HCT116 (cell line): ENCODE measurements around the gene PTTG2. TPM values are rescaled to one million over a fixed set of nuclear protein-coding genes. Genes with fewer than 3 reads are reported as not detected.

Source experiments
- ATAC-seq: fragments of 200-7000 bp; cut with Tn5 transposase; 2 replicates; pipeline ENCODE4 v1.9.1; 2020; ENCODE audit warnings: mild to moderate bottlenecking, moderate library complexity
- BruUV-seq: library from RNA; stranded (reverse); fragments of 400-500 nt; replicated peaks from 2 replicates; lab custom pipeline; 2021; lab: Mats Ljungman, UMichigan
- CTCF ChIA-PET: fragments of 300-600 bp; sonication (Branson Sonifier 250); formaldehyde crosslinking; loops from one replicate; lab custom pipeline; 2021; ENCODE audit warnings: antibody characterized with exemption; lab: Charles Lee
- POLR2A ChIA-PET: fragments of 300-600, 350-600 bp; sonication (Branson Sonifier 250); formaldehyde crosslinking; loops from one replicate; lab custom pipeline; 2021; ENCODE audit warnings: antibody characterized with exemption; lab: Charles Lee
- RAD21 ChIA-PET, 2 experiments: fragments of 300-600 bp; sonication (Branson Sonifier 250); formaldehyde crosslinking; loops; one replicate each; lab custom pipeline; 2023; ENCODE audit warnings: low total read pairs in 2 of 2; ENCODE audit not compliant: uncharacterized antibody in 2 of 2, unreplicated experiment in 2 of 2, low non-redundant PET in 1 of 2; lab: Charles Lee
- DNase-seq: peaks from one replicate; pipeline ENCODE4 v3.0.0-alpha.2; 2010; ENCODE audit warnings: low read depth, low spot score
- H2AFZ ChIP-seq: fragments of 200-600 bp; shearing (Covaris generic), sonication (generic); 2 replicates; pipeline ENCODE4 v1.6.1; 2017; ENCODE audit warnings: low read depth, mixed run types, mixed read lengths, antibody characterized with exemption, low read length; ENCODE audit not compliant: poor library complexity, severe bottlenecking
- H3K27ac ChIP-seq: 2 replicates; pipeline ENCODE4 v1.5.1; 2012; ENCODE audit warnings: low read depth, low read length
- H3K27me3 ChIP-seq: fragments of 200-600 bp; sonication (generic); 2 replicates; pipeline ENCODE4 v1.6.1; 2016; ENCODE audit warnings: mixed run types, low read length, mixed read lengths; ENCODE audit not compliant: insufficient read depth
- H3K36me3 ChIP-seq, 2 experiments: fragments of 200-500 bp in 1 of 2; fragments of 200-600 bp in 1 of 2; sonication (Bioruptor generic) in 1 of 2; sonication (generic) in 1 of 2; 2 replicates each; pipeline versions ENCODE4 v1.5.1 to v1.6.1; 2014 to 2016; ENCODE audit warnings: low read length in 2 of 2, inconsistent platforms in 1 of 2, mixed read lengths in 1 of 2, mixed run types in 1 of 2; ENCODE audit not compliant: insufficient read depth in 2 of 2, control insufficient read depth in 1 of 2
- H3K4me1 ChIP-seq, 2 experiments: fragments of 200-600 bp in 1 of 2; sonication (generic) in 1 of 2; 2 replicates each; pipeline versions ENCODE4 v1.5.1 to v1.6.1; 2012 to 2017; ENCODE audit warnings: low read length in 2 of 2, inconsistent platforms in 1 of 2, mild to moderate bottlenecking in 1 of 2, mixed read lengths in 1 of 2, mixed run types in 1 of 2, moderate library complexity in 1 of 2; ENCODE audit not compliant: insufficient read depth in 2 of 2, control insufficient read depth in 1 of 2
- H3K4me2 ChIP-seq: fragments of 200-600 bp; sonication (generic); 2 replicates; pipeline ENCODE4 v1.6.1; 2017; ENCODE audit warnings: mixed run types, low read length, mixed read lengths
- H3K4me3 ChIP-seq, 2 experiments: fragments of 200-600 bp in 1 of 2; sonication (generic) in 1 of 2; replicated peaks in 1 of 2; 2 replicates each; pipeline ENCODE4 v1.5.1; 2011 to 2016; ENCODE audit warnings: low read length in 2 of 2, control low read depth in 1 of 2, low read depth in 1 of 2, mild to moderate bottlenecking in 1 of 2, mixed read lengths in 1 of 2, mixed run types in 1 of 2
- H3K79me2 ChIP-seq: fragments of 200-600 bp; sonication (generic); 2 replicates; pipeline ENCODE4 v1.6.1; 2017; ENCODE audit warnings: mild to moderate bottlenecking, mixed run types, low read length, moderate library complexity, mixed read lengths; ENCODE audit not compliant: insufficient read depth
- H3K9ac ChIP-seq: fragments of 200-600 bp; sonication (generic); 2 replicates; pipeline ENCODE4 v1.6.1; 2016; ENCODE audit warnings: low read length, mixed read lengths
- H3K9me2 ChIP-seq: fragments of 200-600 bp; sonication (generic), shearing (Covaris generic); 2 replicates; pipeline ENCODE4 v1.6.1; 2017; ENCODE audit warnings: mixed run types, mild to moderate bottlenecking, moderate library complexity; ENCODE audit not compliant: insufficient read depth
- H3K9me3 ChIP-seq, 2 experiments: fragments of 200-500 bp in 1 of 2; fragments of 200-600 bp in 1 of 2; sonication (Bioruptor generic) in 1 of 2; sonication (generic) in 1 of 2; 2 replicates each; pipeline ENCODE4 v1.6.1; 2014 to 2017; ENCODE audit warnings: low read length in 2 of 2, mixed read lengths in 2 of 2, inconsistent platforms in 1 of 2, low read depth in 1 of 2, mild to moderate bottlenecking in 1 of 2, mixed run types in 1 of 2, moderate library complexity in 1 of 2; ENCODE audit not compliant: control insufficient read depth in 1 of 2, insufficient read depth in 1 of 2
- H4K20me1 ChIP-seq: fragments of 200-600 bp; sonication (generic), shearing (Covaris generic); 2 replicates; pipeline ENCODE4 v1.6.1; 2017; ENCODE audit warnings: mixed run types, mild to moderate bottlenecking, moderate library complexity; ENCODE audit not compliant: insufficient read depth
- CEBPB ChIP-seq: IDR thresholded peaks from 2 replicates; pipeline ENCODE4 v1.6.1; 2012; ENCODE audit warnings: low read depth
- ELF1 ChIP-seq: IDR thresholded peaks from 2 replicates; pipeline ENCODE4 v1.6.1; 2012; ENCODE audit warnings: low read depth, borderline replicate concordance
- FOSL1 ChIP-seq: IDR thresholded peaks from 2 replicates; pipeline ENCODE4 v1.6.1; 2012; ENCODE audit warnings: low read depth
- POLR2AphosphoS5 ChIP-seq: IDR thresholded peaks from 2 replicates; pipeline ENCODE4 v1.6.1; 2011; ENCODE audit warnings: mild to moderate bottlenecking, low read depth, low read length, moderate library complexity
- RAD21 ChIP-seq: IDR thresholded peaks from 2 replicates; pipeline ENCODE4 v1.6.1; 2012; ENCODE audit warnings: low read depth, mild to moderate bottlenecking
- SRF ChIP-seq: IDR thresholded peaks from 2 replicates; pipeline ENCODE4 v1.6.1; 2012; ENCODE audit warnings: low read depth
- ZFX ChIP-seq: fragments of 450-650 bp; IDR thresholded peaks from 2 replicates; pipeline ENCODE4 v1.6.1; 2017
- intact Hi-C: fragments of 100-400 bp; cut with micrococcal nuclease; formaldehyde crosslinking; loops from 2 replicates; pipeline ENCODE4 v1.10.0; 2022
- total RNA-seq: library from RNA; stranded (reverse); gene quantifications from one replicate; pipeline ENCODE4 v1.2.1, GENCODE V29; 2021; ENCODE audit not compliant: unreplicated experiment
- TF ChIP-seq, protein P1 (sequence below): IDR thresholded peaks from 2 replicates; pipeline ENCODE4 v1.6.1; 2012; ENCODE audit warnings: low read depth
- TF ChIP-seq, protein P2 (sequence below): IDR thresholded peaks from 2 replicates; pipeline ENCODE4 v1.6.1; 2012
- TF ChIP-seq, protein P3 (sequence below), 3 experiments: fragments of 200-600 bp in 1 of 3; sonication (generic) in 1 of 3; IDR thresholded peaks in 2 of 3; conservative IDR thresholded peaks in 1 of 3; 2 replicates each; pipeline ENCODE4 v1.5.1; 2012 to 2017; ENCODE audit warnings: low read depth in 2 of 3, low read length in 2 of 3, antibody characterized with exemption in 1 of 3, borderline replicate concordance in 1 of 3, control low read depth in 1 of 3, mild to moderate bottlenecking in 1 of 3, mixed read lengths in 1 of 3, mixed run types in 1 of 3, moderate library complexity in 1 of 3; ENCODE audit not compliant: insufficient read depth in 1 of 3

The PTTG2 gene
- total RNA-seq, 1 experiment from 2014 or later: not detected

DNA sequence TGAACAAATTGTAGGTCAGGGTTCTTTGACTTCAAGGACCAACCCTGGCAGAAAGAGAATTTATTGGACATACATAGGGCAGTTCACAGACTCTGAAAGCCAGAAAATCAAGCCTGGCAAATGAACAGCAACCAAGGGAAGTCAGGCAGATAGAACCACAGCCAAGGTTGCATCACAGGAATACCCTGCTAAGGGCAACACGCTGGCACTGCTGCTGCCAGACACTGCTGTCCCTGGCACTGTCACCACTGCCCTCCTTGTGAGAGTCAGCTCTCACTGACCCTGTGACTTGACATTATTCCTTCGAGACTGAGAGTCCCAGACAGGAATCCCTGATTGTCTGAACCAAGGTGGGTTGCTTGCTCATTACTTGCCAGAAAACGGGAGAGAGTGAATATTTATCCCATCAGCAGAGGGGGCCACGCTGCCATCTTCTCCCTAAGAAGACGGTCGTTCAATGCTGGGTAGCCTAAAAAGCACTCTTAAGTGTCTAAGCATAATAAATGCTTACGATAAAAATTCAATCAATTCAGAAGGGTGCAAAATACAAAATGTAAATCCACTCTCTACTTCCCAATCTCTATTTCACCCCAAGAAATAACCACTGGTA lies 23.2 kb upstream of the PTTG2 start:
- Histone ChIP-seq H3K79me2 (no peaks in the 10 kb centered on the region), H3K36me3 (no peaks in the 10 kb centered on the region), H3K27ac (no peak overlapping the region), H3K9me2 (no peaks in the 10 kb centered on the region), H3K27me3 (no peaks in the 10 kb centered on the region), H3K4me3 (no peak overlapping the region), H3K4me2 (no peak overlapping the region), H3K9ac (no peak overlapping the region), H3K9me3 (no peaks in the 10 kb centered on the region), H4K20me1 (no peaks in the 10 kb centered on the region), H2AFZ (no peak overlapping the region), H3K4me1 (no peaks in the 10 kb centered on the region)
- POLR2A ChIA-PET: no interaction called here
- DNase-seq (no peak), ATAC-seq (no peak)
- intact Hi-C loops: no loop called here
- CTCF ChIA-PET: no interaction called here
- RAD21 ChIA-PET: no interaction called here
- no TSS peak for BruUV-seq
- TF ChIP-seq CEBPB: no peak
- TF ChIP-seq, protein P1, sequence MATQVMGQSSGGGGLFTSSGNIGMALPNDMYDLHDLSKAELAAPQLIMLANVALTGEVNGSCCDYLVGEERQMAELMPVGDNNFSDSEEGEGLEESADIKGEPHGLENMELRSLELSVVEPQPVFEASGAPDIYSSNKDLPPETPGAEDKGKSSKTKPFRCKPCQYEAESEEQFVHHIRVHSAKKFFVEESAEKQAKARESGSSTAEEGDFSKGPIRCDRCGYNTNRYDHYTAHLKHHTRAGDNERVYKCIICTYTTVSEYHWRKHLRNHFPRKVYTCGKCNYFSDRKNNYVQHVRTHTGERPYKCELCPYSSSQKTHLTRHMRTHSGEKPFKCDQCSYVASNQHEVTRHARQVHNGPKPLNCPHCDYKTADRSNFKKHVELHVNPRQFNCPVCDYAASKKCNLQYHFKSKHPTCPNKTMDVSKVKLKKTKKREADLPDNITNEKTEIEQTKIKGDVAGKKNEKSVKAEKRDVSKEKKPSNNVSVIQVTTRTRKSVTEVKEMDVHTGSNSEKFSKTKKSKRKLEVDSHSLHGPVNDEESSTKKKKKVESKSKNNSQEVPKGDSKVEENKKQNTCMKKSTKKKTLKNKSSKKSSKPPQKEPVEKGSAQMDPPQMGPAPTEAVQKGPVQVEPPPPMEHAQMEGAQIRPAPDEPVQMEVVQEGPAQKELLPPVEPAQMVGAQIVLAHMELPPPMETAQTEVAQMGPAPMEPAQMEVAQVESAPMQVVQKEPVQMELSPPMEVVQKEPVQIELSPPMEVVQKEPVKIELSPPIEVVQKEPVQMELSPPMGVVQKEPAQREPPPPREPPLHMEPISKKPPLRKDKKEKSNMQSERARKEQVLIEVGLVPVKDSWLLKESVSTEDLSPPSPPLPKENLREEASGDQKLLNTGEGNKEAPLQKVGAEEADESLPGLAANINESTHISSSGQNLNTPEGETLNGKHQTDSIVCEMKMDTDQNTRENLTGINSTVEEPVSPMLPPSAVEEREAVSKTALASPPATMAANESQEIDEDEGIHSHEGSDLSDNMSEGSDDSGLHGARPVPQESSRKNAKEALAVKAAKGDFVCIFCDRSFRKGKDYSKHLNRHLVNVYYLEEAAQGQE: no peak

- Histone ChIP-seq H3K27ac (no peak overlapping the region), H4K20me1 (no peaks in the 10 kb centered on the region), H3K27me3 (no peaks in the 10 kb centered on the region), H3K9ac (no peak overlapping the region), H3K4me3 (no peak overlapping the region), H3K4me1 (no peaks in the 10 kb centered on the region), H3K36me3 (no peaks in the 10 kb centered on the region), H3K4me2 (no peak overlapping the region), H3K79me2 (no peaks in the 10 kb centered on the region), H2AFZ (no peak overlapping the region), H3K9me3 (no peaks in the 10 kb centered on the region), H3K9me2 (no peaks in the 10 kb centered on the region)
- no peak for ATAC-seq
- no TSS peak for BruUV-seq
- no peak for DNase-seq
- ChIA-PET CTCF (no interaction called here), POLR2A (no interaction called here), RAD21 (no interaction called here)
- intact Hi-C loops: no loop called here
- TF ChIP-seq, protein P1: no peak
- TF ChIP-seq, protein P2, sequence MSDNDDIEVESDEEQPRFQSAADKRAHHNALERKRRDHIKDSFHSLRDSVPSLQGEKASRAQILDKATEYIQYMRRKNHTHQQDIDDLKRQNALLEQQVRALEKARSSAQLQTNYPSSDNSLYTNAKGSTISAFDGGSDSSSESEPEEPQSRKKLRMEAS: no peak
- TF ChIP-seq ELF1 (no peak), RAD21 (no peak), FOSL1 (no peak), SRF (no peak), ZFX (no peak), POLR2AphosphoS5 (no peak)
- TF ChIP-seq, protein P3, sequence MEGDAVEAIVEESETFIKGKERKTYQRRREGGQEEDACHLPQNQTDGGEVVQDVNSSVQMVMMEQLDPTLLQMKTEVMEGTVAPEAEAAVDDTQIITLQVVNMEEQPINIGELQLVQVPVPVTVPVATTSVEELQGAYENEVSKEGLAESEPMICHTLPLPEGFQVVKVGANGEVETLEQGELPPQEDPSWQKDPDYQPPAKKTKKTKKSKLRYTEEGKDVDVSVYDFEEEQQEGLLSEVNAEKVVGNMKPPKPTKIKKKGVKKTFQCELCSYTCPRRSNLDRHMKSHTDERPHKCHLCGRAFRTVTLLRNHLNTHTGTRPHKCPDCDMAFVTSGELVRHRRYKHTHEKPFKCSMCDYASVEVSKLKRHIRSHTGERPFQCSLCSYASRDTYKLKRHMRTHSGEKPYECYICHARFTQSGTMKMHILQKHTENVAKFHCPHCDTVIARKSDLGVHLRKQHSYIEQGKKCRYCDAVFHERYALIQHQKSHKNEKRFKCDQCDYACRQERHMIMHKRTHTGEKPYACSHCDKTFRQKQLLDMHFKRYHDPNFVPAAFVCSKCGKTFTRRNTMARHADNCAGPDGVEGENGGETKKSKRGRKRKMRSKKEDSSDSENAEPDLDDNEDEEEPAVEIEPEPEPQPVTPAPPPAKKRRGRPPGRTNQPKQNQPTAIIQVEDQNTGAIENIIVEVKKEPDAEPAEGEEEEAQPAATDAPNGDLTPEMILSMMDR (IDR thresholded peaks at IDR 0.05 in 2 of 3, conservative IDR thresholded peaks at IDR 0.05 in 1 of 3; ENCODE audit: borderline replicate concordance in 1 of 3, insufficient read depth in 1 of 3, low read depth in 2 of 3, low read length in 2 of 3): no peak
Measured at GRCh38 chr4:37938208-37938607, 22.0 kb upstream of the PTTG2 start.
